Stimulated activated effector memory CD8-positive, alpha-beta T cell treated with anti-CD3 and anti-CD28 coated beads, Interleukin-12 subunit alpha, Interleukin-12 subunit beta, amount 100 ng/mL, for 72 hours (primary cell): ENCODE data around the gene CPNE6.
"Not testable (repeated sequence)": the region's sequence is repeated elsewhere in the genome, so short reads cannot be mapped to it uniquely, and the experiment has no call there.

Experiments used
- ATAC-seq: fragments of 150-1000 bp; cut with Tn5 transposase; 2 replicates; pipeline ENCODE4 v1.10.0; 2021
- DNase-seq, 2 donors: peaks; one replicate each; pipeline ENCODE4 v3.0.0; 2021 to 2022; ENCODE audit warnings: low spot score in 2 of 2
- H3K27ac Mint-ChIP-seq: one replicate; pipeline ENCODE4 v1.8.0; 2022; ENCODE audit warnings: mild to moderate bottlenecking, mixed read lengths
- H3K36me3 Mint-ChIP-seq: one replicate; pipeline ENCODE4 v1.8.0; 2022; ENCODE audit warnings: mild to moderate bottlenecking, mixed read lengths
- H3K4me1 Mint-ChIP-seq: one replicate; pipeline ENCODE4 v1.8.0; 2022; ENCODE audit warnings: mixed read lengths
- H3K4me3 Mint-ChIP-seq: one replicate; pipeline ENCODE4 v1.8.0; 2022; ENCODE audit warnings: mild to moderate bottlenecking, mixed read lengths
- H3K9me3 Mint-ChIP-seq: one replicate; pipeline ENCODE4 v1.8.0; 2022; ENCODE audit warnings: mixed read lengths

CPNE6 gene

DNA sequence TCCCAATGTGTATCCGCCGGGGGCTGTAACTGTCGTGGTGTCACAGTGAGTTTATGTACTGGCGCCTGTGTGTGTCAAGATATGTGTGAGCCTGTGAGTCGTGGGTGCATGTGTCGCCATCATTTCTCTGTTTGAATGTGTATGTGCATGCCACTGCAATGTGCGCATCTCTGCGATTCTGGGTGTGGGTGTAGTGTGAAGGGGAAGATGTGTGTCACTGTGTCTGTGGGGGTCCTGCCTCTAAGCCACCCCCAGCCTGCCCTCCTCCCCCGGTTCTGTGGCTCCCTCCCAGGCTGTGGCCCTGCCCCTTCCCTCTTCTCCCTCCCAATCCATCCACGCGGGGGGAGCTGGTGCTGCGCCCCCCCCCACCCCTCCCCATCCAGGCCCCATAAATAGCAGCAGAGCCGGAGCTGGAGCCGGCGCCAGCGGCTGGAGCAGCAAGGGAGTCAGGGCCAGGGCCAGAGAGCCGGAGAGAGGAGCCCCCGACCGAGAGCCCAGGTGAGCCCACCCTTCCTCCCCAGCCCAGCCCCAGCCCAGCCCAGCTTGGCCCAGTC, at the start of gene CPNE6:
Gene CPNE6 (plus strand): TSS at position 419 of the 554 bp plus-strand sequence. CDS start 1,375 bp downstream, outside the sequence.
- H3K4me1 Mint-ChIP-seq: peaks cover 31% of the 10 kb centered on the region
- peak within 1 kb of the TSS; percentile 25 for H3K4me3 Mint-ChIP-seq
- no peaks in the 10 kb centered on the region for H3K36me3 Mint-ChIP-seq
- peak; percentile 38 to 69 for DNase-seq
- no peaks in the 10 kb centered on the region for H3K9me3 Mint-ChIP-seq
- peak; percentile 97 for ATAC-seq
- peak within 1 kb of the TSS; percentile 13 for H3K27ac Mint-ChIP-seq

DNA sequence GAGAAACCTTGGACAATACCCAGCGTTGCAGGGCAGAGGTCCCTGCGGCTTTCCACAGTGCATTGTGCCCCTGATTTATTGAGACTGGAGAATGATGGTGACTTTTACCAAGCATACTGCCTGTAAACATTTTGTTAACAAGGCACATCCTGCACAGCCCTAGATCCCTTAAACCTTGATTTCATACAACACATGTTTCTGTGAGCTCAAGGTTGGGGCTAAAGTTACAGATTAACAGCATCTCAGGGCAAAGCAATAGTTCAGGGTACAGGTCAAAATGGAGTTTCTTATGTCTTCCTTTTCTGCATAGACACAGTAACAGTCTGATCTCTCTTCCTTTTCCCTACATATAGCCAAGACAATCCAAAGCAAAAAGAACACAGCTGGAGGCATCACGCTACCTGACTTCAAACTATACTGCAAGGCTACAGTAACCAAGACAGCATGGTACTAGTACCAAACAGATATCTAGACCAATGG, 46.4 kb upstream of the CPNE6 start:
- not testable (repeated sequence) for H3K36me3 Mint-ChIP-seq, DNase-seq, H3K27ac Mint-ChIP-seq, ATAC-seq, H3K4me1 Mint-ChIP-seq, H3K9me3 Mint-ChIP-seq, H3K4me3 Mint-ChIP-seq

GRCh38 chr14:24029687-24030086, 41.7 kb upstream of the CPNE6 start:
- H3K36me3 Mint-ChIP-seq, H3K27ac Mint-ChIP-seq, H3K9me3 Mint-ChIP-seq, ATAC-seq, DNase-seq, H3K4me1 Mint-ChIP-seq, H3K4me3 Mint-ChIP-seq: not testable (repeated sequence)

DNA sequence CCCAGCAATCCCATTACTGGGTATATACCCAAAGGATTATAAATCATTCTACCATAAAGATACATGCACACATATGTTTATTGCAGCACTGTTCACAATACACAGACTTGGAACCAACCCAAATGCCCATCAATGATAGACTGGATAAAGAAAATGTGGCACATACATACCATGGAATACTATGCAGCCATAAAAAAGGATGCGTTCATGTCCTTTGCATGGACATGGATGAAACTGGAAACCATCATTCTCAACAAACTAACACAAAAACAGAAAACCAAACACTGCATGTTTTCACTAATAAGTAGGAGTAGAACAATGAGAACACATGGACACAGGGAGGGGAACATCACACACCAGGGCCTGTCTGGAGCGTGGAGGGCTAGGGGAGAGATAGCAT, 40.0 kb upstream of the CPNE6 start:
- not testable (repeated sequence) for H3K4me3 Mint-ChIP-seq, H3K36me3 Mint-ChIP-seq, H3K4me1 Mint-ChIP-seq, H3K9me3 Mint-ChIP-seq, DNase-seq, ATAC-seq, H3K27ac Mint-ChIP-seq

DNA sequence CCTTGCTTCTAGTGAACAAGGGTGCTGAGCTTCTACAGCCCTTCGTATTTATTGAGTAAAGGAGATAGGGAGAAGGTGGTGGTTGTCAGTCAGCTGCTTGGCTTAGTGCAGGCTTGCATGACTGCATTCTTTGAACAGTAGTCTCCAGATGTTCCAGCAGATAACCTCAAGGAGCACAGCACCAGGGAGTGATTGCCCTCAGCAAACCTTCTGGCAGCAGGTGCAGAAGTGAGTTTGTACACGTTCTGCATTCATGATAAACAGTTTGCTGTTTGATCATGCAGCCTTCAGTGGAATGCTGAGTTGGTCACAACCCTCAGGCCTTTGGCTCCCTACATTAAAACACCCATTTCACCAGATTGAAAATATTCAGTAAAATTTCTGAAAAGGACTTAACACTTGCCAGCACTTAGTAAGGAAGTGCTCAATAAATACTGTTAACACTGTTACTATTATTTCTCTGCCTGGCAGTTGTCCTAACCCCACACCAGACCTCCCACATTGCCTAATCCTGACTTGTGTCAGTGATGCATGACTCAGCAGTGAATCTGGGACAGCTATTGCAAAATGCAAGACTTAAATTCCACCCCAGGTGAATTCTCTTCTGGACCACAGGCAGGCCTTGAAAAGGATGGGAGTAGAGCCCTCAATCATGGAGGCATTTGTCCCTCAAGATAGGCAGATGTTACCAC, 38.5 kb upstream of the CPNE6 start:
- peaks cover 13% of the 10 kb centered on the region for H3K4me1 Mint-ChIP-seq
- H3K27ac Mint-ChIP-seq: no peak overlapping the region
- H3K36me3 Mint-ChIP-seq: peaks cover 7% of the 10 kb centered on the region
- no peak for DNase-seq
- H3K4me3 Mint-ChIP-seq: no peak overlapping the region
- H3K9me3 Mint-ChIP-seq: peaks cover 3% of the 10 kb centered on the region
- ATAC-seq: no peak

GRCh38 chr14:24035769-24036168, 35.6 kb upstream of the CPNE6 start:
- Mint-ChIP-seq H3K4me3 (peak overlapping the region; percentile 88), H3K4me1 (peaks cover 13% of the 10 kb centered on the region), H3K27ac (peak overlapping the region; percentile 90)
- not testable (repeated sequence) for H3K9me3 Mint-ChIP-seq, H3K36me3 Mint-ChIP-seq, ATAC-seq, DNase-seq

- H3K4me3 Mint-ChIP-seq: peak overlapping the region; percentile 88
- H3K9me3 Mint-ChIP-seq: peaks cover 3% of the 10 kb centered on the region
- DNase-seq (peak; percentile 48 to 80), ATAC-seq (peak; percentile 86)
- peaks cover 13% of the 10 kb centered on the region for H3K4me1 Mint-ChIP-seq
- peaks cover 7% of the 10 kb centered on the region for H3K36me3 Mint-ChIP-seq
- peak overlapping the region; percentile 90 for H3K27ac Mint-ChIP-seq
Observed at GRCh38 chr14:24036169-24036962, 35.0 kb upstream of the CPNE6 start.

- H3K27ac Mint-ChIP-seq: peak overlapping the region; percentile 90
- not testable (repeated sequence) for H3K36me3 Mint-ChIP-seq, H3K9me3 Mint-ChIP-seq, DNase-seq
- H3K4me1 Mint-ChIP-seq: peaks cover 13% of the 10 kb centered on the region
- peak overlapping the region; percentile 88 for H3K4me3 Mint-ChIP-seq
- ATAC-seq: peak; percentile 36
Observed at GRCh38 chr14:24036963-24037657, 34.3 kb upstream of the CPNE6 start.

DNA sequence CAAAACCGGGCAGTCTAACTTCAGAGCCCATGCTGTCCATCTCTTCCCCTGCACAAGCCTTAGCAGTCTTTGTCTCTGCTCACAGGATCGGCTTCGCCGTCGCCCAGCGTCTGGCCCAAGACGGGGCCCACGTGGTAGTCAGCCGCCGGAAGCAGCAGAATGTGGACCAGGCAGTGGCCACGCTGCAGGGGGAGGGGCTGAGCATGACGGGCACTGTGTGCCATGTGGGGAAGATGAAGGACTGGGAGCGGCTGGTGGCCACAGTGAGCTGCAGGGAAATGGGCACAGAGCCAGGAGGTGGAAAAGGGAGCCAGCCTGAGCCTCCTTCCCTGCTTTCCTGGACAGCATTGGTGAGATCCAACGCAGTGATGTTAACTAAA, 33.7 kb upstream of the CPNE6 start:
- Mint-ChIP-seq H3K4me1 (peaks cover 13% of the 10 kb centered on the region), H3K27ac (no peak overlapping the region), H3K4me3 (peak overlapping the region; percentile 88), H3K9me3 (no peaks in the 10 kb centered on the region), H3K36me3 (peaks cover 7% of the 10 kb centered on the region)
- ATAC-seq (no peak), DNase-seq (no peak)

GRCh38 chr14:24038686-24039085, 32.7 kb upstream of the CPNE6 start:
- no peaks in the 10 kb centered on the region for H3K9me3 Mint-ChIP-seq

GRCh38 chr14:24040692-24041091, 30.7 kb upstream of the CPNE6 start:
- ATAC-seq: no peak
- Mint-ChIP-seq H3K9me3 (no peaks in the 10 kb centered on the region), H3K27ac (no peak overlapping the region), H3K4me3 (no peak overlapping the region), H3K36me3 (peaks cover 7% of the 10 kb centered on the region), H3K4me1 (peaks cover 13% of the 10 kb centered on the region)
- DNase-seq: no peak

More at GRCh38 chr14:24038686-24039085, 32.7 kb upstream of the CPNE6 start:
- peaks cover 13% of the 10 kb centered on the region for H3K4me1 Mint-ChIP-seq
- DNase-seq (no peak), ATAC-seq (no peak)
- H3K4me3 Mint-ChIP-seq: no peak overlapping the region
- peaks cover 7% of the 10 kb centered on the region for H3K36me3 Mint-ChIP-seq
- H3K27ac Mint-ChIP-seq: no peak overlapping the region

DNA sequence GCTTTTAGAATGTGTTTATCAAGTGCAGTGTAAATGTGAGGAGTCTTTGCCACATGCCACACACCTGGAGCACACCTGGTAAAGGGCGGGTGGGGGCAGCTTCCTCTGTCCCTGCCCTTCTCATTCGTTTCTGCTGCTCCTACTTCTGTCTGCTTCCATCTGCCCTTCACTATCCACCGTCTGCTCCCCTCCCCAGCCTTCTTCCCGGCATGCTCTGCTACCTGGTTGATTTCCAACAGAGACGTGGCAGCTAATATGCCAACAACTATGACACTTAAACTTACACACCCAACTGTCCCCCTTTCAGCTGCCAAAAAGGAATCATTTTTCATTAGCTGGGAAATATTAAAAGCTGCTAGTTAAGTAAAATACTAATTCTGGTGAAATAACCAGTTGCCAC, 28.6 kb upstream of the CPNE6 start:
- DNase-seq: no peak
- Mint-ChIP-seq H3K4me1 (no peaks in the 10 kb centered on the region), H3K36me3 (no peaks in the 10 kb centered on the region), H3K4me3 (no peak overlapping the region), H3K9me3 (no peaks in the 10 kb centered on the region), H3K27ac (no peak overlapping the region)
- no peak for ATAC-seq

GRCh38 chr14:24049002-24049401, 22.4 kb upstream of the CPNE6 start:
- H3K27ac Mint-ChIP-seq, H3K9me3 Mint-ChIP-seq, ATAC-seq, H3K4me3 Mint-ChIP-seq, DNase-seq: not testable (repeated sequence)
- Mint-ChIP-seq H3K36me3 (peaks cover 12% of the 10 kb centered on the region), H3K4me1 (peaks cover 23% of the 10 kb centered on the region)

GRCh38 chr14:24050753-24051152, 20.6 kb upstream of the CPNE6 start:
- H3K4me3 Mint-ChIP-seq: peak overlapping the region; percentile 77
- peaks cover 26% of the 10 kb centered on the region for H3K4me1 Mint-ChIP-seq
- H3K9me3 Mint-ChIP-seq, ATAC-seq, DNase-seq: not testable (repeated sequence)
- H3K36me3 Mint-ChIP-seq: peaks cover 12% of the 10 kb centered on the region
- peak overlapping the region; percentile 88 for H3K27ac Mint-ChIP-seq

DNA sequence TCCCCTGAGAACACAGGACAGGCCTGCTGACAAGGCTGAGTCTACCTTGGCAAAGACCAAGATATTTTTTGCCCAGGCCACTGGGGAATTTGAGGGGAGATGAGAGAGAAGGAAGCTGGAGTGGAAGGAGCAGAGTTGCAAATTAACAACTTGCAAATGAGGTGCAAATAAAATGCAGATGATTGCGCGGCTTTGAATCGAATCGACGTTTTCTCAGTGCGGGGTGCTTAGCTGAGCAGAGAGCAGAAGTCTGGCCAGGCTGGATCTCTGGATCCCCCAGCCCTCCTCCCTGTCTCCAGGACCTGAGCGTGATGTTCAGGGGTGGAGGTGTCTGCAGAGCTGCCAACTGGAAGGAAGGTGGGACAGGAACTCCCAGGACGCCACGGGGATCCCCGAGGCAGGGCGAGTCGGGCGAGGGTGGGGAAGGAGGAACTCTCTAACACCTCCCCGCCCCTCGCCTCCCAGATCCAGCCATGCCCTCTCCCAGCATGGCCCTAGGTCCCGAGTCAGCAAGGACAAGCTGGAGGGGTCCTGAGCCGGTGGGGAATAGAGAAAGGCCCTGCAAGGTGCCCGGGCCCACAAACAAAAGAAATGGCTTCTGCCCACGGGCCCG, 20.1 kb upstream of the CPNE6 start:
- Mint-ChIP-seq H3K4me1 (peaks cover 27% of the 10 kb centered on the region), H3K36me3 (peaks cover 12% of the 10 kb centered on the region), H3K9me3 (no peaks in the 10 kb centered on the region), H3K4me3 (peak overlapping the region; percentile 77), H3K27ac (peak overlapping the region; percentile 88)
- ATAC-seq: no peak
- DNase-seq: no peak
